Body of pancreas (tissue), 4 donors: Measurements from ENCODE around the gene ARHGAP32.

Experiments used
- CTCF ChIP-seq, 7 experiments: fragments of 450-650 bp in 4 of 7; fragments of 200-600 bp in 3 of 7; sonication (generic) in 3 of 7; IDR thresholded peaks; one replicate each; pipeline ENCODE4 v1.5.1; 2016 to 2019; ENCODE audit warnings: antibody characterized with exemption in 7 of 7
- POLR2A ChIP-seq, 3 donors: fragments of 450-650 bp; IDR thresholded peaks; one replicate each; pipeline ENCODE4 v1.6.1; 2016; ENCODE audit warnings: antibody characterized with exemption in 3 of 3, mild to moderate bottlenecking in 2 of 3

- no peak for TF ChIP-seq CTCF (IDR thresholded peaks at IDR 0.05)
- TF ChIP-seq POLR2A (IDR thresholded peaks at IDR 0.05), result no peak
Observed at GRCh38 chr11:128981254-128981653, 210.9 kb downstream of the ARHGAP32 start.
